ENCODE data around the gene CCNB2. TPM values are rescaled to one million over a fixed set of nuclear protein-coding genes. Genes with fewer than 3 reads are reported as not detected.
"Not testable (repeated sequence)": the region's sequence is repeated elsewhere in the genome, so short reads cannot be mapped to it uniquely, and the experiment has no call there.

Gene CCNB2
- total RNA-seq, 1 donor from 2014 or later: 2.1 TPM

DNA sequence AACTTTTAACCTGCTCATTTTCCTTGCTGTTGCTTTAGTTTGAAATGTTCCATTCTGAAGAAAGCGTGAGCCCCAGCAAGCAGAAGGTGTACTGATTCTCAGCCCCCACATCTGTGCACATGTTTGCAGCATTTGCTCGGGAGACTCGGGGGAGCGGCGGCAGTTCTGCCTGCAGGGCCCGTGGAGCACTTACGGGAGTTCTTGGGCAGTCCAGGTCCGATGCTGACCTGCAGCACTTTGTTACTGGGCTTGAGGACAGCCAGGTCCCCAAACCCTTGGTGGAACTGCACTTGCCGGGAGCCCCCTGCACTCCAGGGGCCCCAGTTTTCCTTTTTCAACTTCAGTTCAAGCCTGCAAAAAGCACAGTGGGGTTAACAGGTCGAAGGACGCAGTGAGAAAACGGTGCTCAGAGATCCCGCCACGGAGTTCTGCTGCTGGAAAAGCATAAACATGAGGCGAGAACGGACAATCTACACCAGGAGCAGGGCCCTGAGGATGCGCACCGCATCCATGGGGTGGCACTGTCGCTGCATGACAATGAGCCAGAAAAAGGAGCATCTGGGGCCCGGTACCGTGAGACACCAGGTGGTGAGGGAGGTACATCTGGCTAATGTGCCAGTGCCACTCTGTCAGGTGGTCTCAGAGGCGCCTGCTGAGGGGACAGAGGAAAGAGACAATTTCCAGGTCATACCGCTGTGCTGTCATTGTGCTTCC lies 56.1 kb downstream of the CCNB2 start:
- peaks cover 13% of the 10 kb centered on the region for H3K36me3 ChIP-seq (ENCODE audit: control insufficient read depth, insufficient read depth, low read length)
- DNase-seq (ENCODE audit: low read depth) (no peak), FAIRE-seq (no peak)
- TF ChIP-seq, protein P1, sequence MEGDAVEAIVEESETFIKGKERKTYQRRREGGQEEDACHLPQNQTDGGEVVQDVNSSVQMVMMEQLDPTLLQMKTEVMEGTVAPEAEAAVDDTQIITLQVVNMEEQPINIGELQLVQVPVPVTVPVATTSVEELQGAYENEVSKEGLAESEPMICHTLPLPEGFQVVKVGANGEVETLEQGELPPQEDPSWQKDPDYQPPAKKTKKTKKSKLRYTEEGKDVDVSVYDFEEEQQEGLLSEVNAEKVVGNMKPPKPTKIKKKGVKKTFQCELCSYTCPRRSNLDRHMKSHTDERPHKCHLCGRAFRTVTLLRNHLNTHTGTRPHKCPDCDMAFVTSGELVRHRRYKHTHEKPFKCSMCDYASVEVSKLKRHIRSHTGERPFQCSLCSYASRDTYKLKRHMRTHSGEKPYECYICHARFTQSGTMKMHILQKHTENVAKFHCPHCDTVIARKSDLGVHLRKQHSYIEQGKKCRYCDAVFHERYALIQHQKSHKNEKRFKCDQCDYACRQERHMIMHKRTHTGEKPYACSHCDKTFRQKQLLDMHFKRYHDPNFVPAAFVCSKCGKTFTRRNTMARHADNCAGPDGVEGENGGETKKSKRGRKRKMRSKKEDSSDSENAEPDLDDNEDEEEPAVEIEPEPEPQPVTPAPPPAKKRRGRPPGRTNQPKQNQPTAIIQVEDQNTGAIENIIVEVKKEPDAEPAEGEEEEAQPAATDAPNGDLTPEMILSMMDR (IDR thresholded peaks at IDR 0.05; ENCODE audit: insufficient read depth, low read length, severe bottlenecking): peak; percentile 56
- H3K27me3 ChIP-seq (ENCODE audit: control insufficient read depth, insufficient read depth, low read length): no peaks in the 10 kb centered on the region
- H3K4me3 ChIP-seq (ENCODE audit: low read depth, low read length): no peak overlapping the region

DNA sequence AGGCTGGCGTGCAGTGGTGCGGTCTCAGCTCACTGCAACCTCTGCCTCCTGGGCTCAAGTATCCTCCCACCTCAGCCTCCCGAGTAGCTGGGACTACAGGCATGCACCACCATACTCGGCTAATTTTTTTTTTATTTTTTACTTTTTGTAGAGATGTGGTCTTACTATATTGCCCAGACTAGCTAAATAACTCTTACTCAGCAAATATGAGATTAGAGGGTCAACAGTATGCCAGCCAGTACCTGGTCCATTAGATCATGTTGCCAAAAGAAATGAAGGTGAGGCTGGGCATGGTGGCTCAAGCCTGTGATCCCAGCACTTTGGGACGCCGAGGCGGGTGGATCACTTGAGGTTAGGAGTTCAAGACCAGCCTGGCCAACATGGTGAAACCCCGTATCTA lies 57.1 kb downstream of the CCNB2 start:
- not testable (repeated sequence) for H3K27me3 ChIP-seq (ENCODE audit: control insufficient read depth, insufficient read depth, low read length); DNase-seq (ENCODE audit: low read depth); H3K4me3 ChIP-seq (ENCODE audit: low read depth, low read length); FAIRE-seq
- H3K36me3 ChIP-seq (ENCODE audit: control insufficient read depth, insufficient read depth, low read length): peaks cover 12% of the 10 kb centered on the region

DNA sequence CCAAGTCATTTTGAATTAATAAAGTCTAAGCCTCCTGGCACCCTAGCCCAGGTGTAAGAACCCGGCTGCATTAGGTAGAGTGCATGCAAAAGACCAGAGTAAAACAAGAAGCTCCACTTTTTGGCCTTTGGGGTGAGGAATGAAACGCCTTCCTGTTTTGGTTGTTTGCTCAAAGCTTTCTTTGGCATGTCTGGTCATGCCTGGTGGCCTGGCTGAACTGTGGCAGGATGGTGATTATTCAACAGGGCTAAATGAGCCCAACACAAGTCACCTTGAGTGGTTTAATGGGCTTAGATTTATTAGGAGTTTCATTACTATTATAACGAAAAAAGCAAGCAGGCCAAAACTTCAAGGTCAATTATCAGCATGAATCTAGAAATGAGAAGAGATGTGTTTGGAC lies 60.8 kb downstream of the CCNB2 start:
- DNase-seq (ENCODE audit: low read depth) (peak; percentile 95), FAIRE-seq (no peak)
- H3K36me3 ChIP-seq (ENCODE audit: control insufficient read depth, insufficient read depth, low read length): peaks cover 4% of the 10 kb centered on the region

DNA sequence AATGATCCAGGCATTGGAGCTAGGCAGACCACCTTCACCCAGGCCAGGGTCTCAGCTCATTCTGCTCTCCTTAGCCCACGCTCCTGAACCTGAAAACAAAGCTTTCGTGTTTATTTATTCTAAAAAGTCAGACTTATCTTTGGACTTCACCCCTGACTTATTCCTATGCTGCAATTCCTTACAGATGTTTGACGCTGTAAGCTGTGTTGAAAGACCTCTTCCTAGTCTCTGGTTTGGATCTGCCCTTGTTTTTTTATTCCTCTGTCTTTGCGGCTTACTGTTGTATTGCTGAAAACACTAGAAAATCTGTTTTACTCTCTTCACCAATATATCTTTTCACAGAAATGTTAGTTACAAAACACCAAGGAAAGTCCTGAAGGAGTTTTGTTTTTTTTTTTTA lies 61.2 kb downstream of the CCNB2 start:
- Histone ChIP-seq H3K36me3 (ENCODE audit: control insufficient read depth, insufficient read depth, low read length) (peaks cover 3% of the 10 kb centered on the region), H3K27me3 (ENCODE audit: control insufficient read depth, insufficient read depth, low read length) (no peaks in the 10 kb centered on the region), H3K4me3 (ENCODE audit: low read depth, low read length) (no peak overlapping the region)
- DNase-seq (ENCODE audit: low read depth) (peak; percentile 40), FAIRE-seq (no peak)
- TF ChIP-seq, protein P1 (IDR thresholded peaks at IDR 0.05; ENCODE audit: insufficient read depth, low read length, severe bottlenecking): no peak

More for the DNA sequence above, 60.8 kb downstream of the CCNB2 start:
- H3K27me3 ChIP-seq (ENCODE audit: control insufficient read depth, insufficient read depth, low read length): no peaks in the 10 kb centered on the region
- TF ChIP-seq, protein P1 (IDR thresholded peaks at IDR 0.05; ENCODE audit: insufficient read depth, low read length, severe bottlenecking): no peak
- H3K4me3 ChIP-seq (ENCODE audit: low read depth, low read length): no peak overlapping the region

DNA sequence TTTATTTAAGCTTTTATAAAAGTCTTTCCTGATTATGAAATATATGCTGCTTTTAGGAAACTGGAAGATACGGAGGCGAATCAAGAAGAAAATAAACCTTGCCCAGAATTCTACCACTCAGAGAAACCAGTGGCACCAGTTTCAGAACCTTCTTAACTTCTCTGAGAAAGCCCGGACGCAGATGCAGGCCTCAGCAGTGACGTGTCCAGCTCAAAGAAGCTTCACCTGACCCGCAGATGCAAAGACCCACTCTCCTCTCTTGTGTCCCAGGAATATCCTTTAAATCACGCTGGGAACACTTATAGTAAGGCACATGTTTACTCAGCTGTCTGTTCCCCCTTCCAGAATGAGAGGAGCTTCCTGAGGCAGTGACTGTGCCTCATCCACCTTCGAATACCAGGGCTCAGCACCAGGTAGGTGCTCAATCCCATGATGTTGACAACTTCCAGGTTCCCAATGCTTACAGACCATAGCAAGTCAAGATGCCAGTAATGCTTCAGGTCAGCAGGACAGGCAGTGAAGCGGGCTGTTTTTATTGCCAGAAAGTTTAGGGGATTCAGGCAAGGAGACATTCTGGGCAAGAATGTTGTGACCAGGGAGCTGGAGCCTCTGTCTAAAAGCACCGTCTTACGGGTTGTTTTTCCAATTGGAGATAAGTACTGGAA lies 61.8 kb downstream of the CCNB2 start:
- no peak overlapping the region for H3K4me3 ChIP-seq (ENCODE audit: low read depth, low read length)
- H3K27me3 ChIP-seq (ENCODE audit: control insufficient read depth, insufficient read depth, low read length): no peaks in the 10 kb centered on the region
- H3K36me3 ChIP-seq (ENCODE audit: control insufficient read depth, insufficient read depth, low read length): peaks cover 1% of the 10 kb centered on the region
- DNase-seq (ENCODE audit: low read depth): peak; percentile 61
- no peak for FAIRE-seq
- TF ChIP-seq, protein P1 (IDR thresholded peaks at IDR 0.05; ENCODE audit: insufficient read depth, low read length, severe bottlenecking): no peak

DNA sequence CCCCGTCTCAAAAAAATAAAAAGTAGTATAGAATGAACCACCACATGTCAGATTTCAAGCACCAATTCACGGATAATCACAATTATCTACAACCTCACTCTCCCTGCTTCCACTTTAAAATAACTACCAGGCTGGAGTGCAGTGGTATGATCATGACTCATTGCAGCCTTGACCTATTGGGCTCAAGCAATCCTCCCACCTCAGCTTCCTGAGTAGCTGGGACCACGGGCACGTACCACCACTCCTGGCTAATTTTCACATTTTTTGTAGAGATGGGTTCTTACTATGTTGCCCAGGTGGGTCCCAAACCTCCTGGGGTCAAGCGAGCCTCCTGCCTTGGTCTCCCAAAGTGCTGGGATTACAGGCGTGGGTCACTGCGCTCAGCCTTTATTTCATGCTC lies 63.6 kb downstream of the CCNB2 start:
- Histone ChIP-seq H3K4me3 (ENCODE audit: low read depth, low read length) (no peak overlapping the region), H3K36me3 (ENCODE audit: control insufficient read depth, insufficient read depth, low read length) (peaks cover 5% of the 10 kb centered on the region), H3K27me3 (ENCODE audit: control insufficient read depth, insufficient read depth, low read length) (no peaks in the 10 kb centered on the region)
- TF ChIP-seq, protein P1 (IDR thresholded peaks at IDR 0.05; ENCODE audit: insufficient read depth, low read length, severe bottlenecking): no peak
- FAIRE-seq: no peak
- DNase-seq (ENCODE audit: low read depth): peak; percentile 55

All from bronchial epithelial cell (primary cell).